Effector CD8-positive, alpha-beta T cell (primary cell): ENCODE results near the gene MFNG.
A peak's percentile ranks its signal among the peaks of the same experiment; 100 is the strongest.
"Not testable (repeated sequence)": the region's sequence is repeated elsewhere in the genome, so short reads cannot be mapped to it uniquely, and the experiment has no call there.

ENCODE experiments used
- DNase-seq: peaks from one replicate; lab custom pipeline; 2025; lab: John Stamatoyannopoulos, UW

MFNG gene

DNA sequence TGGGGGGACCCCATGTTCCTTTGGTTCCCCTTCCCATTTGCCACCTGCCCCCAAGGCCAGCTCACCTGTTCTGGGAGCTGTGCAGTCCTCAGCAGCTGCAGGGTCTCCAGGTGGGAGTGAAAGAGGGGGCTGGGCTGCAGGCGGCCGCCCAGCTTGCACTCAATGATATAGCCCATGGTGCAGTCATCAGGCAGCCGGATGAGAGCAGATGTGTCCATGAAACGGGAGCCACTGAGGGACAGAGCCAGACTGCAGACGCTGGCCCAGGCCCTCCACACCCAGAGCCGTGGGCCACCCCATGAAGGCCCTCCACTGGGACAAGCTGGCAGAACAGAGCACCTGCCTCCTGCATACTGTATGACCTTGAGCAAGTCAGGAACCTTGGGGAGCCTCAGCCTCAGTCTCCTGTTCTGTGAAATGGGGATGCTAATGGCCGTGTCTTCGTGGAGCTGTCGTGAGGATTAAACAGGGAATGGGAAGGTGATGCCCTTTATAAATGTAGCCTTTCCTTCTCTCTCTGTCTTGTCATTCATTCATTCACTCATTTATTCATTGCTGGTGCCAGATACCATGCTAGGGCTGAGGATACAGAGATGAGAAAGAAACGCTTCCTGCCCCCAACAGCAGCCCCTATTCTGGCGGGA lies 11.6 kb downstream of the MFNG start:
- no peak for DNase-seq

DNA sequence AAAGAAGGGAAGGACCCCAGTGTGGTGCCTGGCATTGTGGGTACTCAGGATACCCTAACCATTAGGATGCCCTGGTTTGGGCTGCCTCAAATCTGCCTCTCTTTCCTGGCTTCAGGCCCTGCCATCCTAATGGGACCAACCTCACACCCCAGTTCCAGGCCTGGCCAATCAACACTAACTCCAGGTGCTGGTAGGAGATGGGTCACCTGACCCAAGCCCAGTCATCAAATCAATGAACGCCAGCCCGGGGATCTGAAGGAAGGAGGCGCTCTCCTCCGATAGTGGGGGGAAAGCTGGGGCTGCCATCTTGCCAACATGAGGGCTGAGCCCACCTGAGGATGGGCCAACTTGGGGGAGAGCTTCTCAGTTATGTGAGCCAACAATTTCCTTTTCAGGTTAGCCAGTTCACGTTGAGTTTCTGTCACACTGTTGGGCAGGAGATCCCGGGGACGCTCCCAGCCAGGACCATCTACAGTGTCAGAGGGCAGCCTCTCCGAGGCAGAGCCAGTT lies 12.7 kb downstream of the MFNG start:
- no peak for DNase-seq

DNA sequence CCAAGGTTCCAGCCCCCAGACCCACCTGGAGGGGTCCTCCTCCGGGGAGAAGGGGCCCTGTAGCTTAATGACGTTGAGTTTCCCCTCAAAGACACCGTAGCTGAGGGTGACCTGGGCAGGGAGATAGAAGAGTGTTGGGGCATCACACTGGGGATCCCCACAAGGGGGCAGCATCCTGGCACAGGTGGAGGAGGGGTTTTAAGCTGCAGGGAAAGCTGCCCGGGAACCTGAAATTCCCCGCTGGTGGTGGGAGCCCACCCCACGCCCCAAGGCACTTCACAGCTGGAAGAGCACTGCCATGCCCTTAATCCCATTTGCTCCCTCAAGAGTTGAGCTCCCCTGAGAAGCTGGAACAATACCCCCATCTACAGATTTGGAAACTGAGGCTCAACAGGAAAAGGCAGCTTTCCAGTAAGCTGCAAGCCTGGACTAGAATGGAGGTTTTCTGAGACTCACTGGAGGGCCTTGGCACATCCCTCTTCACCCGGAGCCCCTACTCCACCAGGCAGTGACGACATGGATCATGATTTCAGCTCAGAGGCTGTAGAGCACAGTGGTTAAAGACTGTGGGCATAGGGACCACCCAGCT lies 13.7 kb downstream of the MFNG start:
- peak; percentile 25 for DNase-seq

DNA sequence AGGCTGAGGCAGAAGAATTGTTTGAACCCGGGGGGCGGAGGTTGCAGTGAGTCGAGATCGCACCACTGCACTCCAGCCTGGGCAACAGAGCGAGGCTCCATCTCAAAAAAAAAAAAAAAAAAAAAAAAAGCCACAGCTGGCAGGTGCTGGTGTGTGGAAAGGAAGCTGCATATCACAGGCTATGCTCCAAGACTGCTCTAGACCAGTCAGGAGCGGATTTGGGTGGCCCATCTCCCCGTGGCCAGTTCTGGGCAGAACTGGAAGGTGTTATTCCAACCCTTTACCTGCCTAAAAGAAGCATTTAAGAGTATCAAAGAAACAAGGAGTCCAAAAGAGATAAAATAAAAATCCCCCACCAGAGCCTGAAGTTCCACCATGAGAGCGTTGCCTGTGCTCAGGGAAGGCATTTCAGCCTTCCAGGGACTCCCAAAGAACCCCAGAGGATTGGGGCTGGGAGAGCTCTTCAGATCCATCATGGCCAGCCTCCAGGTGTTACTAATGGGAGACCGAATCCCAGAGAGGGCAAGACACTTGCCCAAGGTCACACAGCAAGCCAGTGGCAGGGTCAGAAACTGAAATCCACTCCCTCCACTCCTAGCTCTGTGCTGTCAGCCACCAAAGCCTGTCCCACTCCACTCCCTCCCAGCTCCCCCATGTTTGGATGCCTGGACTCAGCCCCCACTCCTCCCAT lies 14.3 kb downstream of the MFNG start:
- DNase-seq, result no peak

DNA sequence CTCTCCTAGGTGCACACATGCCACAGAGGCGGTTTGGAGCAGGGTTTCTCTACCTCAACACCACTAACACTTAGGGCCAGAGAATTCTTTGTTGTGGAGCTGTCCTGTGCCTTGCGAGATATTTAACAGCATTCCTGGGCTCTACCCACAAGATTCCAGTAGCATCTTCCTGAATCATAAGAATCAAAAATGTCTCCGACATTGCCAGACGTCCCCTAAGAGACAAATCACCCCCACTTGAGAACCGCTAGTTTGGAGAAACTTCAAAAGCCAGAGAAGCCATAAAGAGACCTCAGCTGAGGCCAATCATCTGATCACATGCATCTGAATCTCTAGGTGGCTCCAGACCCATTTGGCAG lies 16.1 kb downstream of the MFNG start:
- DNase-seq, result no peak

DNA sequence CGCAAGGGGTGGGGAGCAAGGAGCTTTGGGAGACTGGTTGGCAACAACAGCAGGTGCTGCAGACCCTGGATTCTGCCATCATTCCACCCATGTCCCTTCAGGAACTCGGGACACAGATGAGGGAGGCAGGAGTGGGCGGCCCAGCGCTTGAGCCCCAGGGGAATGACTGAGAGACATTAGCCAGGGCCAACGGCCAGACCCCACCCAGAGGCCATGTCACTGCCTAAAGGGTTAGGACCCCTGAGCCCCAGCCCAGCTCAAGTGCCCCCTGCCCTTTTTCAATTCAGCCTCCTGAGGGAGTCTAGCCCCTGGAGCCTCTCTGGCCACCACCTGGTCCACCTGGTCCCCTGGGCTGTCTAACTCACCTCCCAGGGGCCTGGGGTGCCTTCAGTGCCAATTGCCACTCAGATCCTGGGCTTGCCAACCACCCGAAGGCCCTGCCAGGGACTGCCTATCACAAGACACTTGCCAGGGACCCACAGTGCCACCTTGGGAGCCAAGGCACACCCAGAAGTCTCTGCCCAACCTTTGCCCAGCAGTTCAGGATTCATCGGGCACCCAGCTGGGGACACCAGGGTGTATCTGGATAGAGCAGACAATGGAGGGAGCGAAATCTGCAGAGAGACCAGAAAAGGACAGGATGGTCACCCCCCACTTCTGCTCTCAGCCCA lies 16.6 kb downstream of the MFNG start:
- DNase-seq, result no peak

DNA sequence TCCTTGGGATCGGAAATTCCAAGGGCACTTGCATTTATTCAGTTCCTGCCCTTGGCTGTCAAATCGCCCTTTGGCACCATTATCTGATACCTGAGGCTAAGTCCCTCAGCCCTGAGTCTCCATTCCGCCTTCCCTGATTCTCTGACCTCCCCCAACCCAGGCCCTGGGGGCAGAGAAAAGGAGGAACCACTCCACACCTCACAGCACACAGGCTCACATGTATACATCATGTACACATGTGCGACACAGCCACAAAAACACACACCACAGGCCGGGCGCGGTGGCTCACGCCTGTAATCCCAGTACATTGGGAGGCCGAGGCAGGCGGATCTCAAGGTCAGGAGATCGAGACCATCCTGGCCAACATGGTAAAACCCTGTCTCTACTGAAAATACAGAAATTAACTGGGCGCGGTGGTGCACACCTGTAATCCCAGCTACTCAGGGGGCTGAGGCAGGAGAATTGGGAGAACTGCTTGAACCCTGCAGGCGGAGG lies 17.9 kb downstream of the MFNG start:
- not testable (repeated sequence) for DNase-seq

DNA sequence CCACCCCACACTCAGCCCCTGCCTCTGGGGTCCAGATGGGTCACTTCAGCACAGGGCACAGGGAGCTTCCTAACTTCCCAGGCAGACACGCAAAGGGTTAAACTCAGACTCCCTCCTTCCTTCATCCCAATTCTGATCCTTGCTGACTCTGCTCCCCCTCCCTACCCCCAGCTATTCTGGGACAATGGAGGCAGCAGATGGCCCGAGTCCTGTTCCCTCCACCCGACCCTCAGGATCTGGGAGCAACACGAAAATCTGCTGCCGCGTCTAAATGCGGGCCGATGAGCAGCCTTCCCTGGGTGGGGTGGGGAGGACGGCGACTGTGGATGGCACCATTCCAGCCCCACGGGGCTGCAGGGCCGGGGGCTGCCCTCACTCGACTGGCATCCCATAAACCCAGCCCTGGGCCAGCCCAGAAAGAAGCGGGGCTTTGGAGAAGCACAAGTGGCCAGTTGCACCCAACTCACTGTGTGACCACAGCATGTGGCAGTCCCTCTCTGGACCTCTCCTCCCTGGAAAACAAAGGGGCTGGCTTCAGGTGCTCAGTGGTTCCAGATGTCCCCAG lies 18.7 kb downstream of the MFNG start:
- DNase-seq, result no peak

DNA sequence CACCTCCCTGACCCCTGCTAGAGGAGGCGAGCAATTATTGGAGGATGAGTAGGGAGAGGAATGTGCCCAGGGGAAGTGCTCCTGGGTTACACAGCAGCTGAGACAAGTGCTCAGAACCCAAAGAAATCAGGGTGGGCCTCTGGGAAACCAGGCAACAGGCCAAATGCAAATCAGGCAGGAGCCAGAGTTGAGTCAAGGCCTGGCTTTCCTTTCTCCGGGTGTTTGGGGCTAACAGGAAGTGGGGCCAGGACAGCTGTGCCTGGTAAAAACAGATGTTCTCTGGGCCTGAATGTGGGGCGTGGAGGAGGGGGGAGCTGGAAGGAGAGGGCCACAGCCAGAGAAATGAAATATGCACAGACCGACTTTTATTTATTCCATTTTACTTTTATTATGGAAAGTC lies 22.0 kb downstream of the MFNG start:
- DNase-seq, result no peak

DNA sequence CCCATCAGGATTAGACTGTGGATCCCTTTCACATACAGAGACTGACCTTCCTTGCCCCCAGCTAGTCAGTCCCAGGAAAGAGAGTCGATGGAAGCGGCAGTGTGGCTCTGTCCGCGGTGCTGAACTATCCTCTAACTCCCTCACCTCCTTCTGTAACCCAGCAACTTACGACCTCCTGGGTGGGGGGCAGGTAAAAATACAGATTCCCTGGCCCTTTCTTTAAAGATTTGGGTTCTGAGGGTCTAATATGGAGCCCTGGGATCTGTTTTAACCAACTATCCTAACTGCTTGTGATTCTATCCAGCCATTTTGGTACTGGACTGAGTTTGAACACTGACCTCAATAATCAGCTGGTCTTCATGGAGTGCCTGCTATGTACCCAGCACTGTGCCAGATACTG lies 23.2 kb downstream of the MFNG start:
- DNase-seq, result no peak

DNA sequence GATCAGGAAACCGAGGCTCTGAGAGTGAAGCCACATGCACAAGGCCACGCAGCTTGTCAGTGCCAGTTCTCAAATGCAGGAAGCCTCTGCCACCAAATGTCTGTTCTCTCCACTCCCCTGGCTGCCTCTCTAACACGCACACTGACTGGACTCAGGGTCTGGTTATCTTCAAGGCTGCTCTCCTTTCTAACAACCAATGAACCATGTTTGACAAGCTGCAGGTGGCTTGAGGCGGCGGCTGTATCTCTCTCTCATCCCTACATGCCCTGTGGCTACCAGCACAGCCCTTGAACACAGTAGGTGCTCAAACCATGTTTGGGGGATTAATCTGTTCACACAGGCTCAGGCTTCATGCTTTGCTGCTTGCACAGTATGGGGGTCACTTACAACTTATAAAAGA lies 23.7 kb downstream of the MFNG start:
- no peak for DNase-seq

DNA sequence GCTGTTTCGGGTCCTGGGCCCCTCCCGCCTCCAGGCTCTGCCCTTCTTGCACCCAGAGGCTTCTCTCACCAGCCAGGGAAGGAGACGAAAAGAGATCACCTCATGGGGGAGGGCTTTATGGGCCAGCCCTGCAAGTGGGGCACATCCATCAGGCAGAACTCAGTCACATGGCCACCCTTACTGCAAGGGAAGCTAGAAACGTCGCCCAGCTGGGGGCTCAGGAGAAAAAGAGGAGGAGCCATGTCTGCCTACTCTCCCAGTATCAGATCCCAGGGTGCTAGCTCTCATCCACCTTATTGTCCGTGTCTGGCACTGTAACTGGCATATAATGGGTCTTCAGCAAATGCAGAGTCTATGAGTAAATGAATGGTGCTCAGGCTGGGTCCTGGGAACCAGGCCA lies 24.2 kb downstream of the MFNG start:
- DNase-seq, result no peak

DNA sequence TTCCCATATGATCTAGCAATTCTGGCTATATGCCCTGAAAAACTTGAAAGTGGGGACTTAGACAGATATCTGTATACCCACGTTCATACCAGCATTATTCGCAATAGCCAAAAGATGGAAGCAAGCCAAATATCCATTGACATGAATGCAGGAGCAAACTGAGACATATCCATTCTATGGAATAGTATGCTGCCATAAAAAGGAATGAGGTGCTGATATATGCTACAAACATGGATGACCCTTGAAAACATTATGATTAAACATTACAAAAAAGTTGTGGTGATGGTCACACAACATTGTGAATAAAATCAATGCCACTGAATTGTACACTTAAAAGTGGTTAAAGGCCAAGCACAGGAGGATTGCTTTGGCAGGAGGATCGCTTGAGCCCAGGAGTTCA lies 25.5 kb downstream of the MFNG start:
- no peak for DNase-seq

DNA sequence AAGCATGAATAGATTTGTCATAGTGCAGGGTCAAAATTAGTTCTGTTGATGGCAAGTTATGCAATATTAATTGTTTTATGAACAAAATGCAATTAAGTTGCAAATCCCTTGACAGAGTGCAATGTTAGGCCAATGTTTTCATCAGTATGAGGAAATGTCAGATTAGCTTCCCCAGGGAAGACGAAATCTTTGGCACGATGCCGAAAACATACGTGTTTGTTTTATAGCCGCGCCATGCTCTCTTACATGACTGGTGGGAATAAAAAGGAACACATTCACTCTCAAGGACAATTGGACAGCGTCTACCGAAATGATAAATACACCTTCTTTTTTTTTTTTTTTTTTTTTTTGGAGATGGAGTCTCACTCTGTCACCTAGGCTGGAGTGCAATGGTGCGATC lies 27.0 kb downstream of the MFNG start:
- no peak for DNase-seq

DNA sequence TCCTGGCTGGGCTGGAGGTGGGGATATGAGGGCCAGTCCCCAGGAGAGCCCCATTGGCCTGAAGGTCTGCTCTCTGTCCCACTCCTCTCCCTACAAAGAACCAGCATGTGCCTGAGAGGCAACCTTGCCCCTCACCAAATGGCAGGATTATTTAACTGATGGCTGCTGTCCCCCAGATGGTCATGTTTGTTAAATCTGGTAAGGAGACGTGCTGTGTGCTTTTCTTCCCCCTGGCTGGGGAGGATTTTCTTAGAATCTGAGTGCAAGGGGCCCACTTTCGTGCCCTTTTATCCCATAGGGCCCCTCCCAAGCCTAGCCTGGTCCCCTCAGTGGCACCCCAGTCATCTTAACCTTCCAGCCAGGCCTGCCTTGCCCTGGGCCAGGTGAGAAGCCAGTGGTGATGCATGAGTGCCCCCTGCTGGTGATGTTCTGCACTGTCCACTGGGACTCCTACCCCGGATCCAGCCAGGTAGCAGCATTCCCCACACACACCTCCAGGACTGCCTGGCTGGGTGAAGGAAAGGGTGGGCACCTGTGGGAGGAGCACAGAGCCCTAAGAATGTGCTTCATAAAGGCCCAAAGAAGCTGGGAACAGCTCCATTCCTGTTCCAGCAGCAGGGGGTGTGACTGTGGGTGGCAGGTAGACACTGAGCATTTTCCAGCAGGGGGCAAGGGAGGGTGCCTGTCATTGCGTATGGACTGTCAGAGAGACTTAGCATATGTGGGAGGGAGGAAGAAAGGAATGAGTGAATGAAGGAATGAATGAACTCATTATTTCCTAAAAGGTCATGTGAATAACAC lies 28.9 kb downstream of the MFNG start:
- peak; percentile 77 for DNase-seq

DNA sequence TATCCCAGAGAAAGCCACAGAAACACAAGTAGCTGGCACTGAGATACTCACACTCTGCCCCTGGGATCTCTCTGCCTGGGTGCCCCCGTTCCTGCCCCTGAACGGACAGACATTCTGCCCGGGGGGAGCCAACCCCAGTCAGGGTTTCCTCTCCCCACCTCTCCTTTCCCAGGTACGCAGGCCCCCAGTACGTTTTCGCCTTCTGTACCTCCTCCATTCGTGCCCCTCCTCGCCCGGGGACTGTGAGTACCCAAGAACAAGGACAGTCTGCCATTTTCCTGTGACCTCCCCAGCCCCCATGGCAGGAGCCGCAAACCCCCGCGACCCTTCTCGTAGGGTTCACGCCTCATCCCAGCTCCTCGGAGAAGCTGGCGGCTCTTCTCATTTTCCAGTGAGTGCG lies 29.8 kb downstream of the MFNG start:
- DNase-seq, result no peak

DNA sequence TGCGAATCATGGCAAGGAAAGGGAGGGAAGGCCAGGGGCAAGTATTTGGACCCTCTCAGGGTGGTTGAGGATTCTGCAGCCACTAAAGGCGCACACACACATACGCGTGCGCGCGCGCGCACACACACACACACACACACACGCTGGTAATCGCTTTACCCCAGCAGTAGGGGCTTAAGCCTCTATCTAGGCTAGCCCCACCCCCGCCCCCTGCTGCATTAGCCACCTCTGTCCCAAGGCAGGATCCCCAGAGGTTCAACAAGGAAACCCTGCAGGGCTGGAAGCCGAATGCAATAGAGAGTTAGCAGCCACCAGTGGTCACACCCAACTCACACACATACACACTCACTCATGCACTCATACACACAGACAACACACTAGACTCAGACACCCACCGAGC lies 30.3 kb downstream of the MFNG start:
- no peak for DNase-seq

DNA sequence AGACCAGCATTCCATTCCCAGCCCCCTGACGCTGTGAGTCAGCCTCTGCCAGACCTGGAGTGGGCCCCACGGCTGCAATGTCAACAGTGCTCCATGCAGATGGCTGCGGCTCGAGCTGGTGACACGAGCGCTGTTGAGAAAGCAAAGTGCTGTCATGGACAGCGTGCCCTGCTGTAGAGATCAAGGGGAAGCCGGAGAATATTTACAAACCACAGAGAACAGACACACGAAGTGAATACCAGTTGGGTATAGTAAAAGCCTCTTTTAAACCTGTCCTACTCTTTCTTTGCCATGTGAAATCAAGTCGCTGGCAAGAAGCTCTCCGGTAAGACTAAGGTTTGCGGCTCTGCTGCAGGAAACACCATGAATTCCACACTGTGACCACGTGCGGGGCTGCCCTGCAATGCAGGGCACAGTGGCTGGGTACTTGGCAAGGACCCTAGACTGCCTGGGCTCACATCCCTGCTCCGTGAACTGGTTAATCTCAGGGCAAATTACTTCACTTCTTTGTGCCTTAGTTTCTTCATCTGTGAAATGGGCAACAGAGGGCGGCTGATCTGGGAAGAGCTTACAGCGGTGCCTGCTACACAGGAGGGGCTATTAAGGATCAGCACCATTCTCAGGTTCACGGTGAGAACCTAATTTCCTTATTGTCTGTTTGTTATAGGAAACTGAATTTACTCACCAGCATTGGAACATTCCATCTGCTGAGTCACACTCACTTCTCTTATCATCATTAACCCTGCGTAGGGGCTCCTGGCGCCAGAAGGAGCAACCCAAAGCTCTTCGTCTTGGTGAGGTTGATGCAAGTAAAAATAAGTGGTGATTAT lies 31.1 kb downstream of the MFNG start:
- no peak for DNase-seq

DNA sequence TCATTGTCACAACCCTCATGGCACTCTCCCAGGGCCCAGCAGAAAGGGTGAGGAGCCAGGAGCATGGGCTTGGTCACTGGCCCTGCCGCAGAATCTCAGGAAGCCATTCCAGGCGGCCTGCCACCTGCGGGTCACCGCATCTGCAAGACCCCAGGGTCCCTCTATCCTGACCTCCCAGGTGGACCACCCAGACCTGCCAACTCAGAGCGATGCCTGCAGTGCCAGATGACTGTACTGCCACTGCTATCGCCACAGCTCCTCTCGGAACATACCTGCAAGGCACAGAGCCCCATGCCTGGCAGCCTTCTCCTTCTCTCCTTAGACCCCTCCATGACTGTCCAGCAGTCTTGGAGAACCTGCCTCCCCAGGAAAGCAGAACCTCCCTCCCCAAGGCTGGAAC lies 32.5 kb downstream of the MFNG start:
- no peak for DNase-seq

DNA sequence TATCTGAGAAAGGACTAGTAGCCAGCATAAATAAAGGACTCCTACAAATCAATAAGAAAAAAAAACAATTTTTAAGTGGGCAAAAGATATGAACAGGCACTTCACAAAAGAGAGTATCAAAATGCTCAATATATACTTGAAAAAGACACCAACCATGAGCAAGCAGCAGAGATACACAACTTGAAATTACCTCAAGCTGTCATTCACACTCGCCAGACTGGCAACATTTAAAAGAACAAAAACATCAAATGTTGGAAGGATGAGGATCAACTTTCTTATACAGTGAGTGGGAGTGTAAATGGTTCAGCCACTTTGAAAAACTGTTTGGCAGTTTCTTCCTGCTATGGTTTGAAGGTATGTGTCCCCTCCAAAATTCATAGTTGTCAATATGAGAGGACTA lies 35.0 kb downstream of the MFNG start:
- no peak for DNase-seq
